ENCODE data around the gene KCMF1. TPM values are rescaled to one million over a fixed set of nuclear protein-coding genes. Genes with fewer than 3 reads are reported as not detected.

The KCMF1 gene
- total and polyA plus RNA-seq, 10 of the 15 experiments (the other 5 are each of a cell fraction or from before 2014, with no cell fraction given) = 8.4 to 124 (median 43.0) TPM

DNA sequence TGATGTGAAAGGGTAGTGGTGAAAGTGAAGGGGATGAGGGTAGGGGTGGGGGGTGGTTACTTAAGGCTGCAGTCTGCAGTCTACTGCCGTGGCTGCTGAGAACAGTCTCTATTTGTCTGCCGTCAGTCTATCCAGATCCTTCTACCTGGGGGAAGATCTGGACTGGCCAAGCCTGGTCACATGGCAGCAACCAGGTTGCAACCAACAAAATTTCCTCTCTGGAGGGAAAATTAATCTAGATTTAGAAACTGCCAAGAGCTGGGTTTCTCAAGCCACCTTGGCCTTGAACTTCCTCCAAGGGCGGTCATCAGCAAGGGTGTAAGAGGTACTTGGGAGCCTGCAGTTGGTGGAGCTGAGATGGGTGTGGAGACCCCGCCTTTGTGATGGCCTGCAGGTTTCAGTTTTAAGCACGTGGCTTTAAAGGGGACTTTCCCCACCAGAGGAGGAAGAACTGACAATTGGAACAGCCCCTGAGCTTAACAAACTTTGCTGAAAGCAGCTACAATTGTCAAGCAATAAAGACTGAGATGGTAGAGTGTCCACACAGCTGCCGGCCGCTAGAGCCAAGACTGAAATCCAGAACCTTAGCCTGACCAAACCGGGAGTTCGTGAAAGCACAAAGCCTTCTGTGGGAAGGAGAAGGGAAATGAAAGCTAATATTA, 31.4 kb upstream of the KCMF1 start (continued):
- peak; percentile 13; the same call in 1 of the 2 replicates for TF ChIP-seq RAD21 (IDR thresholded peaks at IDR 0.05; ENCODE audit: insufficient read depth, low read depth, low read length)
- TF ChIP-seq EED (IDR thresholded peaks at IDR 0.05; ENCODE audit: low read depth) = peak; percentile 72; the same call in 1 of the 2 replicates
- TF ChIP-seq NFYA (IDR thresholded peaks at IDR 0.05; ENCODE audit: borderline replicate concordance, low read depth, low read length) = no peak
- TF ChIP-seq, protein P1, sequence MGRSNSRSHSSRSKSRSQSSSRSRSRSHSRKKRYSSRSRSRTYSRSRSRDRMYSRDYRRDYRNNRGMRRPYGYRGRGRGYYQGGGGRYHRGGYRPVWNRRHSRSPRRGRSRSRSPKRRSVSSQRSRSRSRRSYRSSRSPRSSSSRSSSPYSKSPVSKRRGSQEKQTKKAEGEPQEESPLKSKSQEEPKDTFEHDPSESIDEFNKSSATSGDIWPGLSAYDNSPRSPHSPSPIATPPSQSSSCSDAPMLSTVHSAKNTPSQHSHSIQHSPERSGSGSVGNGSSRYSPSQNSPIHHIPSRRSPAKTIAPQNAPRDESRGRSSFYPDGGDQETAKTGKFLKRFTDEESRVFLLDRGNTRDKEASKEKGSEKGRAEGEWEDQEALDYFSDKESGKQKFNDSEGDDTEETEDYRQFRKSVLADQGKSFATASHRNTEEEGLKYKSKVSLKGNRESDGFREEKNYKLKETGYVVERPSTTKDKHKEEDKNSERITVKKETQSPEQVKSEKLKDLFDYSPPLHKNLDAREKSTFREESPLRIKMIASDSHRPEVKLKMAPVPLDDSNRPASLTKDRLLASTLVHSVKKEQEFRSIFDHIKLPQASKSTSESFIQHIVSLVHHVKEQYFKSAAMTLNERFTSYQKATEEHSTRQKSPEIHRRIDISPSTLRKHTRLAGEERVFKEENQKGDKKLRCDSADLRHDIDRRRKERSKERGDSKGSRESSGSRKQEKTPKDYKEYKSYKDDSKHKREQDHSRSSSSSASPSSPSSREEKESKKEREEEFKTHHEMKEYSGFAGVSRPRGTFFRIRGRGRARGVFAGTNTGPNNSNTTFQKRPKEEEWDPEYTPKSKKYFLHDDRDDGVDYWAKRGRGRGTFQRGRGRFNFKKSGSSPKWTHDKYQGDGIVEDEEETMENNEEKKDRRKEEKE (IDR thresholded peaks at IDR 0.05) = no peak
- no peak for TF ChIP-seq PAX5 (IDR thresholded peaks at IDR 0.05; ENCODE audit: borderline replicate concordance, low read depth, low read length)
- peak; percentile 70 for TF ChIP-seq ATF7 (IDR thresholded peaks at IDR 0.05; ENCODE audit: low read depth)
- peak; percentile 9 for TF ChIP-seq SP1 (IDR thresholded peaks at IDR 0.05; ENCODE audit: low read depth, low read length)
- TF ChIP-seq, protein P2, sequence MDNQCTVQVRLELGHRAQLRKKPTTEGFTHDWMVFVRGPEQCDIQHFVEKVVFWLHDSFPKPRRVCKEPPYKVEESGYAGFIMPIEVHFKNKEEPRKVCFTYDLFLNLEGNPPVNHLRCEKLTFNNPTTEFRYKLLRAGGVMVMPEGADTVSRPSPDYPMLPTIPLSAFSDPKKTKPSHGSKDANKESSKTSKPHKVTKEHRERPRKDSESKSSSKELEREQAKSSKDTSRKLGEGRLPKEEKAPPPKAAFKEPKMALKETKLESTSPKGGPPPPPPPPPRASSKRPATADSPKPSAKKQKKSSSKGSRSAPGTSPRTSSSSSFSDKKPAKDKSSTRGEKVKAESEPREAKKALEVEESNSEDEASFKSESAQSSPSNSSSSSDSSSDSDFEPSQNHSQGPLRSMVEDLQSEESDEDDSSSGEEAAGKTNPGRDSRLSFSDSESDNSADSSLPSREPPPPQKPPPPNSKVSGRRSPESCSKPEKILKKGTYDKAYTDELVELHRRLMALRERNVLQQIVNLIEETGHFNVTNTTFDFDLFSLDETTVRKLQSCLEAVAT (IDR thresholded peaks at IDR 0.05) = peak; percentile 92; the same call in 1 of the 2 replicates
- peak; percentile 1; the same call in 1 of the 2 replicates for TF ChIP-seq CREM (IDR thresholded peaks at IDR 0.05; ENCODE audit: low read depth)
- no peak for TF ChIP-seq RB1 (IDR thresholded peaks at IDR 0.05; ENCODE audit: borderline replicate concordance)
- no peak for TF ChIP-seq KDM1A (IDR thresholded peaks at IDR 0.05; ENCODE audit: borderline replicate concordance)
- TF ChIP-seq GATAD2B (conservative IDR thresholded peaks at IDR 0.05; ENCODE audit: low read depth) = peak; percentile 55; the same call in 1 of the 2 replicates
- TF ChIP-seq KLF5 (IDR thresholded peaks at IDR 0.05; ENCODE audit: partially characterized antibody) = no peak
- TF ChIP-seq EGR1 (IDR thresholded peaks at IDR 0.05; ENCODE audit: borderline replicate concordance in 1 of 2, low read depth in 2 of 2, low read length in 2 of 2) = no peak
- TF ChIP-seq PBX3 (IDR thresholded peaks at IDR 0.05; ENCODE audit: insufficient replicate concordance, low read depth, low read length) = no peak
- TF ChIP-seq POLR2A (IDR thresholded peaks at IDR 0.05; ENCODE audit: low read depth, low read length) = peak; percentile 75
- peak; percentile 78; the same call in 1 of the 2 replicates for TF ChIP-seq NFYB (IDR thresholded peaks at IDR 0.05; ENCODE audit: insufficient read depth, low read depth, low read length)
- TF ChIP-seq BRCA1 (IDR thresholded peaks at IDR 0.05; ENCODE audit: low read depth, low read length) = no peak
- peak; percentile 17; the same call in 1 of the 2 replicates for TF ChIP-seq ATF3 (IDR thresholded peaks at IDR 0.05; ENCODE audit: borderline replicate concordance, extremely low read depth, low read depth, low read length)
- TF ChIP-seq KAT2A (conservative IDR thresholded peaks at IDR 0.05; ENCODE audit: control insufficient read depth, low read depth, low read length) = no peak
- no peak; the same call in 1 of the 2 replicates for TF ChIP-seq MTA3 (IDR thresholded peaks at IDR 0.05; ENCODE audit: borderline replicate concordance, low read length)
